ENCODE measurements around the gene PREB.
A peak's percentile ranks its signal among the peaks of the same experiment; 100 is the strongest.
"Not testable (repeated sequence)": the region's sequence is repeated elsewhere in the genome, so short reads cannot be mapped to it uniquely, and the experiment has no call there.

PREB gene

GRCh38 chr2:27133905-27134780 is at the start of gene PREB:
TSS of gene PREB (minus strand) at chr2:27134636. CDS start at chr2:27134421, 215 bp downstream.
- DNase-seq = peak; percentile 98

- DNase-seq = no peak
These were observed 49.7 kb upstream of the PREB start for GRCh38 chr2:27184115-27184514.

- no peak for DNase-seq
These were observed 47.9 kb upstream of the PREB start for GRCh38 chr2:27182346-27182745.

GRCh38 chr2:27179344-27180000 is 45.0 kb upstream of the PREB start:
- no peak for DNase-seq

GRCh38 chr2:27178469-27178868 is 44.0 kb upstream of the PREB start:
- no peak for DNase-seq

- DNase-seq = no peak
These were observed 43.3 kb upstream of the PREB start for GRCh38 chr2:27177441-27178351.

- DNase-seq = not testable (repeated sequence)
These were observed 41.3 kb upstream of the PREB start for GRCh38 chr2:27175781-27176180.

GRCh38 chr2:27175330-27175729 is 40.9 kb upstream of the PREB start:
- DNase-seq = no peak

- no peak for DNase-seq
These were observed 40.2 kb upstream of the PREB start for GRCh38 chr2:27174638-27175037.

GRCh38 chr2:27171351-27171848 is 37.0 kb upstream of the PREB start:
- no peak for DNase-seq

GRCh38 chr2:27170581-27171337 is 36.3 kb upstream of the PREB start:
- DNase-seq = no peak

GRCh38 chr2:27164960-27165763 is 30.7 kb upstream of the PREB start:
- no peak for DNase-seq

- no peak for DNase-seq
These were observed 28.0 kb upstream of the PREB start for GRCh38 chr2:27162151-27163121.

- DNase-seq = no peak
These were observed 25.8 kb upstream of the PREB start for GRCh38 chr2:27160191-27160590.

GRCh38 chr2:27159271-27159670 is 24.8 kb upstream of the PREB start:
- DNase-seq = no peak

- DNase-seq = no peak
These were observed 24.0 kb upstream of the PREB start for GRCh38 chr2:27158468-27158867.

- no peak for DNase-seq
These were observed 20.7 kb upstream of the PREB start for GRCh38 chr2:27155069-27155520.

- DNase-seq = no peak
These were observed 20.1 kb upstream of the PREB start for GRCh38 chr2:27154488-27154887.

- no peak for DNase-seq
These were observed 18.5 kb upstream of the PREB start for GRCh38 chr2:27152796-27153464.

Measured in activated CD4-positive, alpha-beta T cell treated with anti-CD3 and anti-CD28 coated beads, Interleukin-2, amount 50 U/mL, for 16 hours (primary cell).